Fibroblast of skin of left quadriceps (primary cell): ENCODE data around the gene PCNX4.
"Not testable (repeated sequence)": the region's sequence is repeated elsewhere in the genome, so short reads cannot be mapped to it uniquely, and the experiment has no call there.

Experiments used
- DNase-seq, 2 experiments: peaks; one replicate each; pipeline ENCODE4 v3.0.0-alpha.2; 2013; ENCODE audit warnings: low read depth in 2 of 2

Gene PCNX4

DNA sequence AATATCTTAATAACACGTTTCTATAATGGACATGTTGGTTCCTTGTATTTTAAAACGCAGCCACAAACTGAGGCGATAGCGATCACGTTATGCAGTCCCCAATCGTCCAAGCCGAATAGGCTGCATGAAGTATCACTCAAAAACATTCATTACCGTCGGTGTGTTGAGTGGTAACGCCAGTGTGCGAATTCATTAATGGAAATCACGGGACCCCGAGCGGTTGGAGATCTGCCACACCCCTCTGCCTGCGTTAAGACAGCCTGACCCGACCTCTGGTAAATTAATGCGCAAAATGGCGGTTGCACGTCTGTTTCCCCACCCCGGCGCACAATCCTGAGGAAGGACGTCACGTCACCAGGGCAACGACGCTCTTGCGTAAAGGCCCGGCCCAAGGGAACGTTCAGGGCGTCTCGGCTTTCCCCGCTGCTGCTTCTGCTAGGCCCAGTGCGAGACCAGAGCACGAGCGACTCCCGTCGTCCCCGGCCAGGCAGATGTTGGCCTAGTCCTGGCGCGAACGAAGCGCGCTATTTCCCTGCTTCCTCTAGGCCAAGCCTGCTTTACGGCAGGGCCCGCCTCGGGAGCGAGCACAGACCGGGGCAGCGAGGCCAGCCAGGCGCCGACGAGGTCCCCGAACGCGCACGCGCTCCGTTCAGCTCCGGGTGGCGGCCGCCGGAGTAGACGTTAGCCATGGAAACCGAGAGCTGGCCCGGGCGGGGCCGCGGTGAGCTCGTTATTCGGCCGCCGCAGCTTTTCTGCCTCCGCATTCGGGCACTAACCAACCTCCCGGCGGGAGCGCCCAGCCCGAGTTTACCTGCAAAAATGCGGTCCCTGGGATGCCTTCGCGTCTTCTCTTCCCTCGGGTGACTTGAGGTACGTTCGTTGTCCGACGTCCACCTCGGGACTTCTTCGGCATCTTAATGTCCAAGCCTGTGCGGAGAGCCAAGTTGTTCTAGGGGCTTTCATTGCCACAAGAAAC lies at the start of gene PCNX4:
TSS of gene PCNX4 (plus strand) at position 374 of the 976 bp plus-strand sequence. CDS start 15,716 bp downstream, outside the sequence.
- peak; percentile 98 for DNase-seq

DNA sequence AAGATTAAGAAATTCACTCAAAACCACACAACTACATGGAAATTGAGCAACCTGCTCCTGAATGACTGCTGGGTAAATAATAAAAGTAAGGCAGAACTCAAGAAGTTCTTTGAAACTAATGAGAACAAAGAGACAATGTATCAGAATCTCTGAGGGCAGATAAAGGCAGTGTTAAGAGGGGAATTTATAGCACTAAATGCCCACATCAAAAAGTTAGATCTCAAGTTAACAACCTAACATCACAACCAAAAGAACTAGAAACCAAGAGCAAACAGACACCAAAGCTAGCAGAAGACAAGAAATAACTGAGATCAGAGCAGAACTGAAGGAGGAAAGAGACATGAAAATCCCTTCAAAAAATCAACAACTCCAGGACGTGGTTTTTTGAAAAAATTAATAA lies 43.7 kb upstream of the PCNX4 start:
- not testable (repeated sequence) for DNase-seq

- peak; percentile 42 to 46 for DNase-seq
Observed at GRCh38 chr14:60051721-60052221, 40.0 kb upstream of the PCNX4 start.

GRCh38 chr14:60058087-60058486 lies 33.6 kb upstream of the PCNX4 start:
- DNase-seq = no peak

DNA sequence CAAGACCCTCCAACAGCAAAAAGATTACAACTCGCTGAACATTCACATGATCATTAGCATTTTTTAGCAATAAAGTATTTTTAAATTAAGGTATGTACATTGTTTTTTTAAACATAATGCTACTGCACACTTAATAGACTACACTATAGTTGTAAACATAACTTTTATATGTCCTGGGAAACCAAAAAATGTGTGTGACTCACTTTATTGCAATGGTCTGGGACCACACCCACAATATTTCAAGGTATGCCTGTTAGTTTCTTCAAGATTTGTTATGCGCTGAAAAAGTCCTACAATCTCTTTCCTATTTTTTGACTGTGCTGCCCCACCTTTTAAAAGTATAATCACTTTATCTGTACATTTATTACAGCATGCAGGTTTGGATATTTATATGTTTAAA lies 30.4 kb upstream of the PCNX4 start:
- no peak for DNase-seq

GRCh38 chr14:60064491-60065072 lies 27.1 kb upstream of the PCNX4 start:
- peak in 1 of 2 experiments; percentile 12 for DNase-seq

- no peak for DNase-seq
Observed at GRCh38 chr14:60067882-60068281, 23.8 kb upstream of the PCNX4 start.

- DNase-seq = no peak
Observed at GRCh38 chr14:60079723-60080122, 12.0 kb upstream of the PCNX4 start.

DNA sequence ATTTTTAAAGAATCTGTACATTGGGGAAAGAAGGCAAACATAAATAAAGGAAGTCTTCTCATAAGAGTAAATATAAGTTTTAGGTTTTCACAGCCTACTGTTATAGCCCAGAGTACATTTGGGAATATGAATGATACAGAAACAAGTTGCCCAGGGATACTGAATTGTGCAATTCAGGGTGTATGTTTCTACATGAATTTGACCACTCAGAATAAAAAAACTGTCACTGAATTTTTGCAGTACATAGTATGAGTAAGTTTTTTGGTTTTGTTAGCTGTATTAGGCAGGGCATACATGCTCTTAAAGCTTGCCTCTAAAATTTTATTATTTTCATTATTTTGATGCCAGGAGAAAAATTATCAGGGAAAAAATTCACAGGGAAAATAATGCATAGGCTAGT lies 6.6 kb upstream of the PCNX4 start:
- DNase-seq = no peak

- DNase-seq = no peak
Observed at GRCh38 chr14:60085693-60086092, 6.0 kb upstream of the PCNX4 start.

- DNase-seq = no peak
Observed at GRCh38 chr14:60087668-60088067, 4.1 kb upstream of the PCNX4 start.

DNA sequence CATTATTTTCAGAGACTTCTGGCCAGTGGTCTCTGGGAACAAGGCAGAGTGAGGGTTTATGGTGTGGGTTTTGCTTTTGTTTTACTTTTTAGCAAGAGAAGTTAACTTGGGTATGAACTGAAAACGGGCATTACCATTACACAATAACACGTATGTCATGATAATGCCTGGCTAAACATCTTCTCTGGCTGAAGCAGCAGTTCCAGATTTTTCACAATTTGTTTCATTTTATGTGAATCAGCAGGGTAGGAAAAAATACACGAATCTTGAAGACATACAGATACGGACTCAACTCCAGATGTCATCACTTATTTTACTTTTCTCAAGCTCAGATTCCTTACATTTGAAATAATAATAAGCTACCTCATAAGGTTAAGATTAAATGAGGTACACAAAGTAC lies 2.5 kb upstream of the PCNX4 start:
- DNase-seq = no peak

DNA sequence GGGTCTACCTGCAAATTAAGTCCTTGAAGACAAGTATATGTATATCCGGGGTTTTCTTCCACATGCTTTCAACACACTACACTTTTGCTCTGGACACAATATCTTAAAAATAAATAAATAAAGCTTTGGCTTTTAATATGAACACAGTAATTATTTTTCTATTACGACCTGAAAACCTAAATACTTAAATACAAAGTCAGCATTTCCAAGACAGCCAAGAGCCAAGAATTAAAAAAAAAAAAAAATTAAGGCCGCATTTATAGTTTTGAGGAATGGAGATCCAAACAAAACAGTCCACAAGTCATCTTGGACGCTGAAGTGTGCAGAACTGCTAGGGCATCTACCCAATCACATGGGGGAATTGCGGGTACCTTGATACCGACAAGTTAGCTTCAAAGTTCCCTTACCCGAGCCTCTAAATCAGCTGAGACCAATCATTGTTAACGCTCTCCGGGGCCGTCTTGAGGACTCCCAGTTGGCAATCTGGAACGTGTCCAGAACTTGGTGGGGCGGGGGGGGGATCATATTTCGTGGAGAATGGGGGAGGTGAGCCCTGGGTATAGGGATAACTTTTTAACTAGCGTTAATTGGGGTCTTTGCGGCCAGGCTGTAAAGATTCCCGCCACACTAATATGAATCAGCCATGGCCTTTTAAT lies 731 bp upstream of the PCNX4 start:
- DNase-seq = peak; percentile 60

DNA sequence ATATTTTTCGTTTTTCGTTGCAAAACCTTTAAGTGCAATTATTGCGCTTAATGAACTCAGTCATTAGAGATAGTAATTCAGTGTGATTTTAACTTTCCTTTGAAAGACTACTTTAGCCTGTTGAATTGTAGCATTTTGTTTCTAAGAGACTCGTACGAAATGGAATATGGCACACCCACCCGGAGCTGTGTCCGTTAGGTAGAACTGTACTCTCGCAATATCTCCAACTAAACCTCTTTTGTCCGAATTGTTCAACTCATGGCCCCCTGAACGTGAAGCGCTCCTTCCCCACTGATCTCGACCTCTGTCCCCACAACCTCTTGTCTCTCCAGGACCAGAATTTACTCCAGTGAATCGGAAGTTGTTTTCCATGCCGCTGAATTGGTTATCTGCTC lies 800 bp downstream of the PCNX4 start:
- no peak for DNase-seq

- no peak for DNase-seq
Observed at GRCh38 chr14:60093080-60093479, 1.4 kb downstream of the PCNX4 start.

GRCh38 chr14:60093606-60094005 lies 1.9 kb downstream of the PCNX4 start:
- no peak for DNase-seq

DNA sequence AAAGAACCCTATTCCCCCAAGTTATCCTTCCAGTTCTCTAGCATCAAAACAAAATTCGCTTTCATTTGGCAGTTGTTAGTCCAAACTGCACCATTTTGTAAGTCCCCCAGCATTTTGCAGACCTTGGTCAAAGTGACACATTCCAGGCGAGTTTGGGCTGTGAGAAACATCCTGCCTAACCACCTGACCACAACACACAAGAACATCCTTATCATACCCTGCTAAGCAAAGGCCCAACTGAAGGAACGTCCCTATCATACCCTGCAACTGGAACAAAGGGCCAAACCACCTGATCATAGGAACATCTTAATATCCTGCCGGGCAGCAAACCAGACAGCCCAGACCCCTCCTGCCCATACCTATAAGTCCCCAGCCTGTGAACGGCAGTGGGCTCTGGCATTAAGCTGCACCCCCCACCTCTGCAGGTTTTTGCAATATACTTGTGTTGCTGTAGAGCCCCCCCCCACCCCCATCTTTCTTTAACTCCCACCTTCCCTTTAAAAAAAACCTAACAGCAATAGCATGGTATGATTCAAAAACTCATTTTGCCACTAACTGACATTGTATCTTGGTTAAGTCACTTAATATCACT lies 2.7 kb downstream of the PCNX4 start:
- DNase-seq = no peak

DNA sequence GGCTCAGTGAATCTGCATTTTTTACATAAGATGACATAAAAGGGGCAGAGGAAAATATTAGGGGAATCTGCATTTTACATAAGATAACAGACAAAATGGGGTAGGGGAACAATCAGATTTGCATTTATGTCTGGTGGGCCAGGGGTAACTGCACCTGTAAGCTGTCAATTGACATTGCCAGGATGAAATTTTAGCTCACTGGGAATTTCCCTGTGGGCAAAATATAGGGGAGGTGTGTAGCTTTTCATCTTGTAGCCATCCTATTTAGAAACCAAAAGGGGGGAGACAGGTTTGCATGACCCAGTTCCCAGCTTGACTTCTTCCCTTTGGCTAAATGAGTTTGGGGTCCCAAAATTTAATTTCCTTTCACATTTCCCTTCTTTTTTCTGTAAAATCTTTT lies 3.5 kb downstream of the PCNX4 start:
- DNase-seq = no peak

GRCh38 chr14:60095781-60096450 lies 4.2 kb downstream of the PCNX4 start:
- DNase-seq = peak in 1 of 2 experiments; percentile 35

DNA sequence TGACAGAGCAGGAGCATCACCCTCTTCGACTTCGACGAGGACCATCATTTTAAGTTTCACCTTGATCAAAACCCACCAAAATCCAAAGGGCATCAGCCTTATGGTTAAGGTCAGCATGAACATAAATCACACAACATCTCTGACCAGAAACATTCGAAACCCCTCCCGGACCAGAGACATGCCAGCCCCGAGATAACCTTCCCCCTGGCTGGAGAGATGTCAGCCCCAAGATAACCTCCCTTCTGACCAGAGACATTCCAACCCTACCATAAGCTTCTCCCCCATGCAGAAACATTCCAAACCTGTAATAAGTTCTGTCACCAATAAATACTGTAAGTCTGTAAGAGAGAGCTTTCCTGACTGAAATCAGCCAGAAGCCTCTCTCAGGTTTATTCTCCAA lies 6.3 kb downstream of the PCNX4 start:
- DNase-seq = no peak

GRCh38 chr14:60099855-60100254 lies 8.1 kb downstream of the PCNX4 start:
- not testable (repeated sequence) for DNase-seq
